ENCODE measurements around the gene TRIM45. TPM values are rescaled to one million over a fixed set of nuclear protein-coding genes. Genes with fewer than 3 reads are reported as not detected.
A peak's percentile ranks its signal among the peaks of the same experiment; 100 is the strongest.
"Not testable (repeated sequence)": the region's sequence is repeated elsewhere in the genome, so short reads cannot be mapped to it uniquely, and the experiment has no call there.

TRIM45 gene
- total RNA-seq, 1 donor from 2014 or later: 2.9 TPM

GRCh38 chr1:117162816-117163215, 41.3 kb upstream of the TRIM45 start:
- no peak for FAIRE-seq
- TF ChIP-seq, protein P1, sequence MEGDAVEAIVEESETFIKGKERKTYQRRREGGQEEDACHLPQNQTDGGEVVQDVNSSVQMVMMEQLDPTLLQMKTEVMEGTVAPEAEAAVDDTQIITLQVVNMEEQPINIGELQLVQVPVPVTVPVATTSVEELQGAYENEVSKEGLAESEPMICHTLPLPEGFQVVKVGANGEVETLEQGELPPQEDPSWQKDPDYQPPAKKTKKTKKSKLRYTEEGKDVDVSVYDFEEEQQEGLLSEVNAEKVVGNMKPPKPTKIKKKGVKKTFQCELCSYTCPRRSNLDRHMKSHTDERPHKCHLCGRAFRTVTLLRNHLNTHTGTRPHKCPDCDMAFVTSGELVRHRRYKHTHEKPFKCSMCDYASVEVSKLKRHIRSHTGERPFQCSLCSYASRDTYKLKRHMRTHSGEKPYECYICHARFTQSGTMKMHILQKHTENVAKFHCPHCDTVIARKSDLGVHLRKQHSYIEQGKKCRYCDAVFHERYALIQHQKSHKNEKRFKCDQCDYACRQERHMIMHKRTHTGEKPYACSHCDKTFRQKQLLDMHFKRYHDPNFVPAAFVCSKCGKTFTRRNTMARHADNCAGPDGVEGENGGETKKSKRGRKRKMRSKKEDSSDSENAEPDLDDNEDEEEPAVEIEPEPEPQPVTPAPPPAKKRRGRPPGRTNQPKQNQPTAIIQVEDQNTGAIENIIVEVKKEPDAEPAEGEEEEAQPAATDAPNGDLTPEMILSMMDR (IDR thresholded peaks at IDR 0.05; ENCODE audit: insufficient read depth, low read length, severe bottlenecking): no peak
- no peaks in the 10 kb centered on the region for H3K36me3 ChIP-seq (ENCODE audit: control insufficient read depth, insufficient read depth, low read length)
- DNase-seq (ENCODE audit: low read depth): no peak
- no peaks in the 10 kb centered on the region for H3K27me3 ChIP-seq (ENCODE audit: control insufficient read depth, insufficient read depth, low read length)
- no peak overlapping the region for H3K4me3 ChIP-seq (ENCODE audit: low read depth, low read length)

GRCh38 chr1:117161887-117162286, 40.3 kb upstream of the TRIM45 start:
- TF ChIP-seq, protein P1 (IDR thresholded peaks at IDR 0.05; ENCODE audit: insufficient read depth, low read length, severe bottlenecking): no peak
- FAIRE-seq (no peak), DNase-seq (ENCODE audit: low read depth) (no peak)
- Histone ChIP-seq H3K27me3 (ENCODE audit: control insufficient read depth, insufficient read depth, low read length) (no peaks in the 10 kb centered on the region), H3K4me3 (ENCODE audit: low read depth, low read length) (no peak overlapping the region), H3K36me3 (ENCODE audit: control insufficient read depth, insufficient read depth, low read length) (no peaks in the 10 kb centered on the region)

DNA sequence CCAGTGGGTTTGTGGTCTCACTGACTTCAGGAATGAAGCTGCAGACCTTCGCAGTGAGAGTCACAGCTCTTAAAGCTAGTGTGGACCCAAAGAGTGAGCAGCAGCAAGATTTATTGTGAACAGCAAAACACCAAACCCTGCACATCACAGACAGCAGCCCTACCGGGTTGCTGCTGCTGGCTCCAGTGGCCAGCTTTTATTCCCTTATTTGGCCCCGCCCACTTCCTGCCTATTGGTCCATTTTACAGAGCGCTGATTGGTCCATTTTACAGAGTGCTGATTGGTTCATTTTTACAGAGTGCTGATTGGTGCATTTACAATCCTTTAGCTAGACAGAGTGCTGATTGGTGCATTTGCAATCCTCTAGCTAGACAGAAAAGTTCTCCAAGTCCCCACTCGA, 29.8 kb upstream of the TRIM45 start:
- not testable (repeated sequence) for H3K4me3 ChIP-seq (ENCODE audit: low read depth, low read length); H3K36me3 ChIP-seq (ENCODE audit: control insufficient read depth, insufficient read depth, low read length); H3K27me3 ChIP-seq (ENCODE audit: control insufficient read depth, insufficient read depth, low read length); FAIRE-seq; DNase-seq (ENCODE audit: low read depth)

GRCh38 chr1:117150316-117150715, 28.8 kb upstream of the TRIM45 start:
- H3K4me3 ChIP-seq (ENCODE audit: low read depth, low read length): no peak overlapping the region
- FAIRE-seq: no peak

GRCh38 chr1:117147856-117148588, 26.5 kb upstream of the TRIM45 start:
- TF ChIP-seq, protein P1 (IDR thresholded peaks at IDR 0.05; ENCODE audit: insufficient read depth, low read length, severe bottlenecking): no peak
- Histone ChIP-seq H3K36me3 (ENCODE audit: control insufficient read depth, insufficient read depth, low read length) (no peaks in the 10 kb centered on the region), H3K4me3 (ENCODE audit: low read depth, low read length) (no peak overlapping the region), H3K27me3 (ENCODE audit: control insufficient read depth, insufficient read depth, low read length) (no peaks in the 10 kb centered on the region)
- FAIRE-seq (no peak), DNase-seq (ENCODE audit: low read depth) (peak; percentile 82)

More at GRCh38 chr1:117150316-117150715, 28.8 kb upstream of the TRIM45 start:
- H3K27me3 ChIP-seq (ENCODE audit: control insufficient read depth, insufficient read depth, low read length): no peaks in the 10 kb centered on the region
- TF ChIP-seq, protein P1 (IDR thresholded peaks at IDR 0.05; ENCODE audit: insufficient read depth, low read length, severe bottlenecking): no peak
- no peaks in the 10 kb centered on the region for H3K36me3 ChIP-seq (ENCODE audit: control insufficient read depth, insufficient read depth, low read length)
- DNase-seq (ENCODE audit: low read depth): no peak

GRCh38 chr1:117147341-117147831, 25.8 kb upstream of the TRIM45 start:
- H3K27me3 ChIP-seq (ENCODE audit: control insufficient read depth, insufficient read depth, low read length): no peaks in the 10 kb centered on the region
- no peaks in the 10 kb centered on the region for H3K36me3 ChIP-seq (ENCODE audit: control insufficient read depth, insufficient read depth, low read length)
- DNase-seq (ENCODE audit: low read depth): no peak
- no peak for FAIRE-seq
- no peak overlapping the region for H3K4me3 ChIP-seq (ENCODE audit: low read depth, low read length)
- TF ChIP-seq, protein P1 (IDR thresholded peaks at IDR 0.05; ENCODE audit: insufficient read depth, low read length, severe bottlenecking): no peak

Measured in bronchial epithelial cell (primary cell).